Stimulated activated CD4-positive, alpha-beta T cell treated with anti-CD3 and anti-CD28 coated beads, Interleukin-15, amount 100 ng/mL, for 48 hours (primary cell): ENCODE results near the gene PCSK7.

Source experiments
- DNase-seq, 2 donors: peaks; one replicate each; pipeline ENCODE4 v3.0.0-alpha.2; 2020; ENCODE audit warnings: low read depth in 2 of 2

The PCSK7 gene

GRCh38 chr11:117160826-117161225 lies 71.0 kb downstream of the PCSK7 start:
- no peak for DNase-seq

GRCh38 chr11:117159892-117160291 lies 72.0 kb downstream of the PCSK7 start:
- no peak for DNase-seq

GRCh38 chr11:117157507-117157906 lies 74.4 kb downstream of the PCSK7 start:
- no peak for DNase-seq

- no peak for DNase-seq
Observed at GRCh38 chr11:117154468-117154867, 77.4 kb downstream of the PCSK7 start.
